BE2C (cell line): ENCODE measurements around the gene XIRP2. TPM values are rescaled to one million over a fixed set of nuclear protein-coding genes. Genes with fewer than 3 reads are reported as not detected.

Experiments
- DNase-seq: peaks from one replicate; pipeline ENCODE4 v3.0.0-alpha.2; 2020
- H3K27me3 ChIP-seq: fragments of 250-450 bp; sonication (Bioruptor Pico); 2 replicates; pipeline ENCODE4 v1.5.1; 2020; ENCODE audit warnings: mild to moderate bottlenecking
- H3K36me3 ChIP-seq: fragments of 250-450 bp; sonication (Bioruptor Pico); 2 replicates; pipeline ENCODE4 v1.5.1; 2020; ENCODE audit warnings: mild to moderate bottlenecking
- H3K4me1 ChIP-seq: fragments of 250-450 bp; sonication (Bioruptor Pico); 2 replicates; pipeline ENCODE4 v1.5.1; 2020
- H3K4me3 ChIP-seq: 2 replicates; pipeline ENCODE4 v1.5.1; 2011; ENCODE audit warnings: low read depth, low read length
- H3K9me3 ChIP-seq: fragments of 250-450 bp; sonication (Bioruptor Pico); 2 replicates; pipeline ENCODE4 v1.5.1; 2020
- CTCF ChIP-seq: IDR thresholded peaks from 2 replicates; pipeline ENCODE4 v1.5.1; 2012; ENCODE audit warnings: mild to moderate bottlenecking, low read depth, low read length
- polyA plus RNA-seq: library from polyadenylated mRNA; unstranded; fragments of >200 nt; gene quantifications from one replicate; pipeline ENCODE4 v1.2.1, GENCODE V29; 2012; ENCODE audit warnings: low read depth, missing spikeins; ENCODE audit not compliant: insufficient read length, insufficient read depth

XIRP2 gene
- not detected for polyA plus RNA-seq

- H3K36me3 ChIP-seq: no peaks in the 10 kb centered on the region
- H3K27me3 ChIP-seq: no peaks in the 10 kb centered on the region
- H3K4me3 ChIP-seq: no peak within 1 kb of the TSS
- DNase-seq: no peak
- TF ChIP-seq CTCF: no peak
- H3K4me1 ChIP-seq: no peaks in the 10 kb centered on the region
- no peaks in the 10 kb centered on the region for H3K9me3 ChIP-seq
Measured at GRCh38 chr2:166888180-166888579, at the start of gene XIRP2. Gene XIRP2, plus strand, starts transcription at chr2:166888480. Its CDS starts 15,003 bp downstream, at chr2:166903483.

GRCh38 chr2:166841152-166841551 lies 47.1 kb upstream of the XIRP2 start:
- no peak for DNase-seq
- Histone ChIP-seq H3K27me3 (no peaks in the 10 kb centered on the region), H3K4me3 (no peak overlapping the region), H3K4me1 (no peaks in the 10 kb centered on the region), H3K36me3 (no peaks in the 10 kb centered on the region), H3K9me3 (no peaks in the 10 kb centered on the region)
- no peak for TF ChIP-seq CTCF

GRCh38 chr2:166841679-166842078 lies 46.6 kb upstream of the XIRP2 start:
- Histone ChIP-seq H3K9me3 (no peaks in the 10 kb centered on the region), H3K36me3 (no peaks in the 10 kb centered on the region), H3K27me3 (no peaks in the 10 kb centered on the region), H3K4me3 (no peak overlapping the region), H3K4me1 (no peaks in the 10 kb centered on the region)
- no peak for DNase-seq
- no peak for TF ChIP-seq CTCF

GRCh38 chr2:166844111-166844510 lies 44.2 kb upstream of the XIRP2 start:
- no peak overlapping the region for H3K4me3 ChIP-seq
- no peaks in the 10 kb centered on the region for H3K9me3 ChIP-seq
- H3K27me3 ChIP-seq: no peaks in the 10 kb centered on the region
- no peak for TF ChIP-seq CTCF
- DNase-seq: no peak
- H3K4me1 ChIP-seq: no peaks in the 10 kb centered on the region
- no peaks in the 10 kb centered on the region for H3K36me3 ChIP-seq

GRCh38 chr2:166862468-166863132 lies 25.7 kb upstream of the XIRP2 start:
- Histone ChIP-seq H3K4me3 (no peak overlapping the region), H3K36me3 (no peaks in the 10 kb centered on the region), H3K4me1 (no peaks in the 10 kb centered on the region), H3K27me3 (no peaks in the 10 kb centered on the region), H3K9me3 (no peaks in the 10 kb centered on the region)
- no peak for TF ChIP-seq CTCF
- no peak for DNase-seq

GRCh38 chr2:166867874-166868514 lies 20.3 kb upstream of the XIRP2 start:
- no peak for TF ChIP-seq CTCF
- DNase-seq: no peak
- Histone ChIP-seq H3K9me3 (no peaks in the 10 kb centered on the region), H3K4me3 (no peak overlapping the region), H3K4me1 (no peaks in the 10 kb centered on the region), H3K36me3 (no peaks in the 10 kb centered on the region), H3K27me3 (no peaks in the 10 kb centered on the region)
